Trophoblast cell (in vitro differentiated cells and primary cell): Measurements from ENCODE around the gene RBP3.

ENCODE experiments used
- DNase-seq, 2 donors: peaks; one replicate each; pipeline ENCODE4 v3.0.0-alpha.2; 2016
- H2AFZ ChIP-seq: 2 replicates; pipeline ENCODE4 v1.6.1; 2013; ENCODE audit warnings: low read length, moderate library complexity, mild to moderate bottlenecking; ENCODE audit not compliant: insufficient read depth, poor library complexity
- H2AK5ac ChIP-seq: 2 replicates; pipeline ENCODE4 v1.6.1; 2013; ENCODE audit warnings: mild to moderate bottlenecking, low read length
- H2BK120ac ChIP-seq: 2 replicates; pipeline ENCODE4 v1.6.1; 2013; ENCODE audit warnings: low read length, mild to moderate bottlenecking, moderate library complexity; ENCODE audit not compliant: insufficient read depth, poor library complexity
- H2BK12ac ChIP-seq: 2 replicates; pipeline ENCODE4 v1.6.1; 2013; ENCODE audit warnings: mild to moderate bottlenecking, low read length, moderate library complexity
- H2BK5ac ChIP-seq: 2 replicates; pipeline ENCODE4 v1.6.1; 2013; ENCODE audit warnings: low read length, low read depth, moderate library complexity, mild to moderate bottlenecking; ENCODE audit not compliant: poor library complexity
- H3K14ac ChIP-seq: 2 replicates; pipeline ENCODE4 v1.6.1; 2013; ENCODE audit warnings: mild to moderate bottlenecking, low read length
- H3K18ac ChIP-seq: 2 replicates; pipeline ENCODE4 v1.6.1; 2013; ENCODE audit warnings: mild to moderate bottlenecking, low read length
- H3K23ac ChIP-seq: 2 replicates; pipeline ENCODE4 v1.6.1; 2013; ENCODE audit warnings: low read length
- H3K27ac ChIP-seq: 2 replicates; pipeline ENCODE4 v1.5.1; 2013; ENCODE audit warnings: low read depth, mild to moderate bottlenecking, inconsistent platforms, low read length, moderate library complexity
- H3K27me3 ChIP-seq: 2 replicates; pipeline ENCODE4 v1.6.1; 2013; ENCODE audit warnings: inconsistent platforms, mild to moderate bottlenecking, low read length, moderate library complexity; ENCODE audit not compliant: insufficient read depth
- H3K36me3 ChIP-seq, 2 experiments: 1 replicate in 1 of 2; 2 replicates in 1 of 2; pipeline ENCODE4 v1.6.1; 2013; ENCODE audit warnings: low read length in 2 of 2, mild to moderate bottlenecking in 2 of 2, moderate library complexity in 1 of 2; ENCODE audit not compliant: insufficient read depth in 2 of 2, control insufficient read depth in 1 of 2
- H3K4ac ChIP-seq: 2 replicates; pipeline ENCODE4 v1.6.1; 2013; ENCODE audit warnings: low read depth, mild to moderate bottlenecking, low read length, moderate library complexity
- H3K4me1 ChIP-seq, 2 experiments: 1 replicate in 1 of 2; 2 replicates in 1 of 2; pipeline ENCODE4 v1.6.1; 2013; ENCODE audit warnings: low read length in 2 of 2, mild to moderate bottlenecking in 2 of 2, moderate library complexity in 1 of 2; ENCODE audit not compliant: insufficient read depth in 2 of 2, control insufficient read depth in 1 of 2
- H3K4me2 ChIP-seq: 2 replicates; pipeline ENCODE4 v1.6.1; 2013; ENCODE audit warnings: inconsistent platforms, mild to moderate bottlenecking, low read length, moderate library complexity
- H3K4me3 ChIP-seq: 2 replicates; pipeline ENCODE4 v1.5.1; 2013; ENCODE audit warnings: mild to moderate bottlenecking, low read depth, low read length, inconsistent platforms
- H3K79me1 ChIP-seq: one replicate; pipeline ENCODE4 v1.6.1; 2013; ENCODE audit warnings: low read length
- H3K79me2 ChIP-seq: 2 replicates; pipeline ENCODE4 v1.6.1; 2013; ENCODE audit warnings: low read length, mild to moderate bottlenecking; ENCODE audit not compliant: control insufficient read depth, insufficient read depth, poor library complexity
- H3K9ac ChIP-seq: 2 replicates; pipeline ENCODE4 v1.6.1; 2013; ENCODE audit warnings: mild to moderate bottlenecking, low read length
- H3K9me3 ChIP-seq: 2 replicates; pipeline ENCODE4 v1.6.1; 2013; ENCODE audit warnings: low read depth, mild to moderate bottlenecking, control low read depth, inconsistent platforms, low read length; ENCODE audit not compliant: insufficient read depth
- H4K12ac ChIP-seq: 2 replicates; pipeline ENCODE4 v1.6.1; 2013; ENCODE audit warnings: low read depth, mild to moderate bottlenecking, low read length, moderate library complexity
- H4K8ac ChIP-seq: 2 replicates; pipeline ENCODE4 v1.6.1; 2013; ENCODE audit warnings: low read depth, mild to moderate bottlenecking, low read length, moderate library complexity
- H4K91ac ChIP-seq: one replicate; pipeline ENCODE4 v1.6.1; 2013; ENCODE audit warnings: low read depth, mild to moderate bottlenecking, low read length, moderate library complexity
- WGBS: extraction: QIAGEN DNeasy Blood & Tissue Kit; methylation state at CpG from one replicate; pipeline ENCODE4 v1.1.7; 2013; ENCODE audit warnings: missing lambda C conversion rate; ENCODE audit not compliant: insufficient read length, insufficient coverage; ENCODE audit errors: extremely low coverage; 5-methylcytosine and 5-hydroxymethylcytosine counted together

Gene RBP3

GRCh38 chr10:47406870-47407691 is 58.9 kb downstream of the RBP3 start:
- Histone ChIP-seq H2AK5ac (peak overlapping the region; percentile 81), H4K12ac (no peak overlapping the region), H3K9ac (no peak overlapping the region), H3K4me3 (peak overlapping the region; percentile 35), H3K4ac (peak overlapping the region; percentile 24), H2AFZ (peak overlapping the region; percentile 19), H3K9me3 (peaks cover 2% of the 10 kb centered on the region), H3K27ac (peak overlapping the region; percentile 66), H3K14ac (peak overlapping the region; percentile 61), H2BK120ac (peak overlapping the region; percentile 85), H2BK12ac (peak overlapping the region; percentile 26), H2BK5ac (peak overlapping the region; percentile 37), H4K8ac (peak overlapping the region; percentile 10), H3K4me2 (peak overlapping the region; percentile 31), H3K27me3 (no peaks in the 10 kb centered on the region), H3K36me3 (peaks cover 0 to 2% of the 10 kb centered on the region in 2 experiments), H3K4me1 (peaks cover 51 to 55% of the 10 kb centered on the region in 2 experiments), H4K91ac (peak overlapping the region; percentile 93), H3K79me1 (peaks cover 52% of the 10 kb centered on the region), H3K18ac (peak overlapping the region; percentile 83), H3K23ac (no peak overlapping the region), H3K79me2 (peaks cover 13% of the 10 kb centered on the region)
- peak; percentile 96 to 99 for DNase-seq
- no CpG with 5 or more reads among the region's 9 CpGs for WGBS
